HG03378 (cell line): ENCODE measurements around the gene PCBD2.
"Not testable (repeated sequence)": the region's sequence is repeated elsewhere in the genome, so short reads cannot be mapped to it uniquely, and the experiment has no call there.

Source experiments
- ATAC-seq: cut with Tn5 transposase; IDR thresholded peaks from one replicate; pipeline ENCODE4 v1.9.1; 2021; ENCODE audit warnings: mild to moderate bottlenecking, moderate library complexity; ENCODE audit not compliant: unreplicated experiment

PCBD2 gene

DNA sequence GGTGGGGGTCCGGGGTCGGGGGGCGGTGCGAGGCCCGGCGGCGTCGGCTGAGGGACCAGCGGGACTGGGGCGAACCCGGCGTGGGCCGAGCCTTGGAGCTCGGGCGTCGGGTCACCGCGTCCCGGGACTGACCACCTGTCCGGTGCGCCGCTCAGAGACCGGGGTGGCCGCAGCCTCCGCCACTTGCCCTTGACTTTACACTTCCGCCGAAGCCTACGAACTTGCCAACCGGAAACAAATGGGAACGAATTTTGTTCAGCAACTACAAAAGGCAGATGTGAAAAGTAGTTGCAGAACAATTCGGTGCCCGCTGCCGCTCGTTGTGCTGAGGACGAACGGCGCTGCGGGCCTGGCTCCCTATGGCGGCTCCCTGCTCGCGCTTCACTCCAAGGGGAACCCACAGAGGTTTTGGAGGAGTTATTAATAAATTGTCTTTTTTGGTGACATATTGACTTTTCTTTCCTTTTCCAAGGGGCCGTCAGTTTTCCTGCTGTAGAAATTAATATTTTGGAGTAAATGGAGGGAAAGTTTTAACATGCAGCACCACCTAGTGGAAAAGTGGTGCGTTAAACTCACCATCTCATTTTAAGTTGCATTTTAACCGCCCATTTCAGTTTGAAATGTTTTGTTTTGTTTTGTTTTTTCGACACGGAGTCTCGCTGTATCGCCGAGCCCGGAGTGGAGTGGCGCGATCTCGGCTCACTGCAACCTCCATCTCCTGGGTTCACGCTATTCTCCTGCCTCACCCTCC, 490 bp downstream of the PCBD2 start:
- ATAC-seq, result peak; percentile 22

DNA sequence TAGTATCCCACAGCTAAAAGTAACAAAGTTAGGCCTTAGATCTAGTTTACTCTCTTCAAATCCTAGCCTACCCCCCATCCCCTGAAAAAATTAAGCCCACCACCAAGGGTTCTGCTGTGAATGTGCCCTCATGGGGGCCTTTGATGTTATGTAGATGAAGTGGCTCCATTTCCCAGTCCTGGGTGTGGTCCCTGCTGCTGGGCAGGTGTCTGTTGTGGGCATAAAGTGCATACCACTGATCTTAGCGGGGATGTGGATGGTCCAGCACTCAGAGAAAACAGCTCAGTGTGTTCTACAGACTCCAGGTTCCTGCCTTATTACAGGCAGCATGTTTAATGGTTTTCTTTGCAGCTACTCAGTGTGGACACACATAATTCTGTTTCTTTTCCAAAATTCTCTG, 1.9 kb downstream of the PCBD2 start:
- no peak for ATAC-seq

DNA sequence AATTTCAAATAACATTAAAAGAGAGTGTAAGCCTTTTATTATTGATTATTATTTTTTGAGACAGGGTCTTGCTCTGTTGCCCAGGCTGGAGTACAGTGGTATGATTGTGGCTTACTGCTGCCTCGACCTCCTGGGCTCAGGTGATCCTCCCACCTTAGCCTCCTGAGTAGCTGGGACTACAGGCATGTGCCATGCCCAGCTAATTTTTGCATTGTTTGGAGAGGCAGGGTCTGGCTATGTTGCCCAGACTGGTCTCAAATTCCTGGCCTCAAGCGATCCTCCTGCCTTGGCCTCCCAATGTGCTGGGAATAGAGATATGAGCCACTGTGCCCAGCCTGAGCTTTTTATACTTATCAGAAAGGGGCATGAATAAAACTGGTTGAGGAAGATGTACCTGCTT, 5.8 kb downstream of the PCBD2 start:
- not testable (repeated sequence) for ATAC-seq

DNA sequence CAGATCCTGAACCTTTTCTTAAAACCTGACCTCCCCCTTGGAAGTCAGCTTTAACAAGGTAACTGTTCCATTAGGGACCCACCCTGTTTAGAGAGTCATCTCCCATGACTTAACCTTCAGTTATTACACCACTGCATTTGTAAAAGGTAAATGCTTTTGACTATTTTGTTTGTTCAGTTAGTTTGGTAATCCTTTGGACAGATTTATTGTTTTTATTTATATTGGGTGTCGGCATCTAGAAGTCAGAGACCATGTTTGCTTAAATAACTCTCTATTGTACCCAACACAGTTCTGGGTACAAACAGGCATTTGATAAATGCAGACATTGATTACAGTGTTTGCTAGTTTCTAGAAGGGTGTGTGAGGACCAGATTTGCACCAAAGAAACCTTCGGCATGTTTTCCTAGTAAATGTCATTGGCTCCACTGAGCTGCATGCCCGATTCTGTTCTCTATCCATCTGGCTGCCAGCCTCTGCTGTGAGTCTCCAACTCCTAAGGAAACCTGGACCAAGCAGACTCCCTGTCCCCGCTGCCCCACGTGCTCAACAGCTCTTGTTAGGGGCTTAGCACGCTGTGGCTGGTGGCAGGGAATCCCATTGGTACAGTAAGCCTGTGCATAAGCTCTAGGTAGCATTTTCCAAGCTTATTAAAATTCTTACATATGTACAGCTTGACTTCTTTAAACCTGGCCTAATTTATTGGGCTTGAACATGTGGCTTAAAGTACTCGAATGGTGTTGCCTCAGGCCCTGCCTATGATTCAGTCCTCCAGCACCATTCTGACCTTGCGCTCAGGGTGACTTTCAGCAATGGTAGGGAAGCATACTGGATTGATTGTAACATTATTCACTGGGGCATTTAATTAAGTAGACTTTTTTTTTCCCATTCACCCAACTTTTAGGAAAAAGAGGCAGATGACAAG, 6.6 kb downstream of the PCBD2 start:
- no peak for ATAC-seq

DNA sequence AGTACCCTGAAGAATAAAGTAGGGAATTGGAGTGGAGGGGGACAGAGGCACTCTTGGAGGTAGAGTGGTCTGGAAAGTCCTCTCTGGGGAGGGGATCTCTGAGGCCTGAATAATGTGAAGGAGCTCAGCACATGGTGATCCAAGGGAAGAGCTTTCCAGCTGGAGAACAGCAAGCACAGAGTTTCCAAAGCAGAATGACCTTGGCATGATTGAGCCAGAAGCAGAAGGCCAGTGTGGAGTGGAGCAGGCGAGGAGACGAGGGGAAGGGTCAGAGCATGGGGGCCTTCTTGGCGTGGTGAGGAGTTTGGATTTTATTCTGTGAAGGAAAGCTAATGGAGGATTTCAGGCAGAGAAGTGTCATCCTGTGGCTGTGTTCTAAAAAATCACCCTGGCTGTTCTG, 8.3 kb downstream of the PCBD2 start:
- ATAC-seq, result no peak

DNA sequence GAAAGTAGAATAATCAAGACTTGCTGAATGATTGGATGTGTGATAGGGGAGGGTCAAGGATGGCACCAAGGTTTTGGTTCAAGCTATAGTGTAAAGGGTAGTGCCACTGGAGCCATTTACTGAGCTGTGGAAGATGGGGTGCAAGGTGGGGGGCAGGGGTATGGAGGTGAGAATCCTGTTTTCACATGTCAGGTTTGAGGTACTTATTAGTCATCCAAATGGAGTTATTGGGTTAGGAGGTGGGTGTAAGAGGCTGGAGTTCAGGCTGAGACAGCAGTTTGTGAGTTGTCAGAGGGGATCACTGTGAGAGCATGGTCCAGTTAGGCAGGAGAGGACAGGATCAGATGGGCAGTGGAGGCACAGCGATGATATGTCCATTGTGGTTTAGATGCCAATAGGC, 8.9 kb downstream of the PCBD2 start:
- no peak for ATAC-seq

DNA sequence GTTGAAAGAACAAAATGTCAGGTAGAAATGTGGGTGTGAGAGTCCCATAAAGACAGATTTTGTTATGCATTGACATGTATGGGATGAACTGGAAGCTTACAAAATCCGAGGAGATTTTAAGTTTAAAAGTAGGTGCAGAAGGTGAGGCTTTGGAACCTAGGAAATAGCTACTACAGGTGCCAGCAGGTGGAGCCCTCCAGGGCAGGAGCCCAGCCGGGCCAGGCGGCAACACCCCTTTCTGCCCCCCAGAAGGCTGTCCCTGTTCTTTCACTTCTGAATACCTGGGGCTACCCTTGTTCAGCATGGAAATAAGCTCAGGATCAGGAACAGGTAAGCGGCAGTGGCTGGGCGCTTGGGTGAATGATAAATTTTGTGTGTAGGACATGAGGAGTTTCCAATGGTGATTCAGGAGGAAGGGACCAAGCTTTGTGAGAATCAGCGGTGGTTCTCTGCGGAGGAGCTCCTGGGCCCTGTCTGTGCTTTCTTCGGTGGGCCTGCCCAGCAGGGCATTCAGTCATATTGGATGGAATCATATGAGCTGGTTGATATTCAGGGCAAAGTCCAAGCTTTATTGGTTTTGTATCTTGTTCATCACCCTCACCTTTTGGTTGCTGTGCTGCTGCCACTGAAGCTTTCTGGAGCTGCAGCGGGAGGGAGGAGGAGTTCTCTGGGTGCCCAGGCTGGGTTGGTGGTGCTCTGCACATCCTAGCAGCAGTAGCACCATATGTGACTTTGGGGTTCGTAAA, 12.3 kb downstream of the PCBD2 start:
- ATAC-seq, result no peak

DNA sequence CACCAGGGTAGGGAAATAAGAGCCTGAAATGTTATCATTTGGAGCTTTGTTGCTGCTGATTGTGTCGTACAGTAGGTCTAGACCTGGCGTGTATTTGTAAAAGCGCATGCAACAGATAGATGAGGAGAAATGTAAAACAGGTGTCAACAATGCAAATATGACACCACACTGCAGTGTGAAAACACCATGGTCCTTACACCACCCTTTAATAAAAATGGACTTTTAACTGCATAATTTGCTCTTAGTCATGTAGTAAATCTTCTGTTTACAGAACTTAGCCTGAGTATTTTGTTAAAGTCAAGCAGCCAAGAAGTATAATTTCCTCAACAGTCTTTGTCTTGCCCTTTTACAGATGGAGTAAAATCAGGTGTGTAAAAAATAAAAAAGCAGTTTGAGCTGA, 13.9 kb downstream of the PCBD2 start:
- no peak for ATAC-seq

DNA sequence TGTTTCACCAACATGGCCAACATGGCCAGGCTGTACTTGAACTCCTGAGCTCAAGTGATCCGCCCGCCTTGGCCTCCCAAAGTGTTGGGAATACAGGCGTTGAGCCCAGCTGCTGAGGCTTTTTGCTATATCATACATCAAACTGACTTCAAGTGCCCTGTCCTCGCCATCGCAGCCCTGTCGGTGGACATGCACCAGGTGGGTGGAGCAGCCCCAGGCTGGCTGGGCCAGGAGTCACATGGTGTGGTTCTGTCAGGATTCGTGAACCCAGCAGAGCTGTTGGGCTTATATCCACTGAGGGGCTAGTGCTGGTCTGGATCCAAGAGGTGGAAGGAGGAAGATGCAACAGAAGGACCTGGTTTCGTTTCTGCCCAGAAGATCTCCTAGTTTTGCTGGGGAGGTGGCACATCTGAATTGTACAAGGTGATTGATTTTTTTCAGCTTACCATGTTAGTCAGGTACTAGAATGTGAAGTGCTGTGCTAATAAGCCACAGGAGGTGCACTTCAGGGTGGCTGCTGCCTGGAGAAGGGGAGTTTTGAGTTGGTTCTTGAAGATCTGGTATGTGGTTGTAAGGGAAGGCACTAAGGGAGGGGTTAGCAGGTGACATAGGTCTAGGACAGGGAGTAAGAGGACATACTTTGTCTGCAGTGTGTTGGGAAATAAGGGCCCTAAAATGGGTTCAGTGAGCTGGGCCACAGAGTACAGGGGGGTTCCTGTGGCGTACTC, 16.1 kb downstream of the PCBD2 start:
- ATAC-seq, result no peak

DNA sequence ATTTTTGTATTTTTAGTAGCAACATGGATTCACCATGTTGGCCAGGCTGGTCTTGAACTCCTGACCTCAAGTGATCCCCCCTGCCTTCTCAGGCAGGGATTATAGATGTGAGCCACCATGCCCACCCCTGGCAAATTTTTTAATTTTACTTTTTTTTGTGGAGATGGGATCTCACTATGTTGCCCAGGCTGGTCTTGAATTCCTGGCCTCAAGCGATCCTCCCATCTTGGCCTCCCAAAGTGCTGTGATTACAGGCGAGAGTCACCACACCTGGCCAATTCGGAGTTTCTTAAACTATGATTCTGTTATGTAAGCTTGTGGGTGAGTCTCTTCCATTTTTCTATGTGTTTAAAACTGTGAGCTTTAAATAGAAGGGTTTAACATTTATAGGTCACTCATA, 27.6 kb downstream of the PCBD2 start:
- no peak for ATAC-seq

DNA sequence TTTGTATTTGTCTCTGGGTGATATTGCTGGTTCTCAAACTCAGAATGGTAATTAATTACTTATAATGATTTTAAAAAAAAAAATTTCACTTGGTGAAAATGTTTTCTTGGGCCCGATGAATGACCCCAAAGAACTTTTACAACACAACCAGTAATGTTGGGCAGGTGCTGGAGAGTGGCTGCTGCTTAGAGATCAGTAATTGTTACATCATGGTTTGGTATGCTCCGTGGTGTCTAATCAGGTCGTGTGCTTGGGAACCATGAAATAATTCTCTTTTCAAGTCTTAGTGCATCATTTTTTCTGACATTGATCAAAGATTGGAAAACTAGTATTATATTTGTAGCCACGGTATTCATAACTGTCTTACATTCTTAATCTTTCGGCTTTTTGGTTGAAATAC, 29.3 kb downstream of the PCBD2 start:
- no peak for ATAC-seq

DNA sequence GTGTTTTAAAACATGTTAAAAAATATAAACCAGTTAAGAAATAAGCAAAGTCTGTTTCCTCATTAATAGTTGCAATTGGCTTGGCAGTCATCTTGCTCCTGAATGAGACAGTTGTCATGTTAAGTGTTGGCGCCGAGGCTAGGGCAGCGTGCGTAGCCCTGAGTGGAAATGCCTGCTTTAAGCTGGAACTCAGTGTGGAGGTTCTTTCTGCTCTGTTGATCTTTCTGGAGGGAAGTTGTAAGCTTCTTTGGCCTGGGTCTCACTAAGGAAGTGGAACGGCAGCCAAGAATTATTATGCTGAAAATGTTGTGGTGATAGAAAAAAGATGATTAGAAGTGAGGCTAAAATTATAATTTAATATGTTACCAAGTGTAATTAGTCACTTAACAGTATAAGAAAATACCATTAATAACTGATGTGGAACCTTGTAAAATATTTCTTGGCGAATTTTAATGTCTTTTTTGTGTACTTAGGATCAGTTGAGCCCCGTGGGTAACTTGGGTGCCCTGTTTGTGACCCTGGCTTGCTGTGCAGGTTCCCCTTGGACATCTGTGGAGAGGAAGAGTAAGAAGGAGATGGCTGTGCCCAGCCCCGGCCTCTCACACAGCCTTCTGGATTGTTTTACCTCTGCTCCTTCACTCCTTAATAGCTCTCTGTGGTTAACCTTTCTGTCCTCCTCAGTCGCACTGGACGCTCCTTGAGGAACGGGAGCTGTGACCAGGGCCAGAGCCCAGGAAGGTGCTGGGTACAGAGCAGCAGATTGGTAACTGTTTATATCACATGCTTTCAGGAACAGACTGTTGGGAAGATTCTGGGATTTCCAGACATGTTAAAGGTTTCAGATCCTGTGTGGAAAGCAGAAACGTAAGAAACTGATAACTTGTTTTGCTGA, 31.0 kb downstream of the PCBD2 start:
- ATAC-seq, result no peak

DNA sequence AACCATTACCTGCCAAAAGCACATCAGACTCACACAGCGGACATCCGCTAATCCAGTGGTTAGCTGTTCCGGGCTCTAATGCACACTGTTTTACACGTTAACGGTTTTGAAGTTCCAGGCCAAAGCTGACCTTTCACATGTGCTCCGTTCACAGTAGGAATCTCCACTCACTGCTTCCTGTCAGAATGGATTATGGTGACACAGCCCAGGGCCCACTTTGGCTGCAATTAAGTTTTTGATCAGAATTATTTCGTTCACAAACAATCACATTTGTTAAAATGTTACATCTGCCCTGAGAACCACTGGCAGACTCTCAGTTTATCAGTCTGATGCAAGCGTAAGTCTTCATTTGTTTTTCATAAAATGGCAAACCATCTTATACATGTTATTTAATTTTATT, 32.6 kb downstream of the PCBD2 start:
- ATAC-seq, result no peak

DNA sequence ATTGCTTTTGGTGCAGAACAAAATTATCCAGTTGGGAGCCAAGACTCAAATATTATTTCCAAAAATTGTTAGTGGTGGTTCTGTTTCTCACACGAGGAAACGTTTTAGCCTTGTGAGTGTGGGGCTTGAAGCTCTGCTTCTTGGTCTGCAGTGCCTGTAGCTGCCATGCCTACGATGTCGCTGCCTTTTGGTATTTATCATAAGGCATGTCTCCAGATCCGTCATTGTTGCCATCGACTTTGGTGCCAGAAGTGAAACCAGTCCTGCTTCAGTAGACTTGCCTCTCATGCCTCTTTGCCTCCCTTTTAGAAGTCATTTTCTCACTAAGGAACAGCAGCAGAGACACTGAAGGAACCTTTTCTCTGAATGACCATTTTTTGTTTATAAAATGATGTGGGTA, 33.1 kb downstream of the PCBD2 start:
- no peak for ATAC-seq

DNA sequence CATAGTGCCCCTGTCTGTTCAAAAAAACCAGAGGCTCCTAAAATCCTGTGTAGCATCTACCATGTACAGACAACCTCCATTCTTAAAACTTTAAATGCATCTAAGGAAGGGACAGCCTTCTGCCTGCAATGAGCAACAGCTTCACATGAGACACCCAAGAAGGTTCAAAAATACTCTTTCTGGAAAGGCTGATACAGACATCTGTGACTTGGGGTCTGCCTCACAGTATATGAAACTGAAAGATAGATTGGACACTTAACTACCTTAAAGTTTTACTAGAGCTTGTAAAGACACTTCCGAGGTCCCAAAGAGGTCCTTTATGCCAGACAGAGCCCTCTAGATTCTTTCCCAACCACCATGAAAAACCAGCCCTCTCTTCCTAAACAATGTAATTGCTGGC, 34.6 kb downstream of the PCBD2 start:
- no peak for ATAC-seq

DNA sequence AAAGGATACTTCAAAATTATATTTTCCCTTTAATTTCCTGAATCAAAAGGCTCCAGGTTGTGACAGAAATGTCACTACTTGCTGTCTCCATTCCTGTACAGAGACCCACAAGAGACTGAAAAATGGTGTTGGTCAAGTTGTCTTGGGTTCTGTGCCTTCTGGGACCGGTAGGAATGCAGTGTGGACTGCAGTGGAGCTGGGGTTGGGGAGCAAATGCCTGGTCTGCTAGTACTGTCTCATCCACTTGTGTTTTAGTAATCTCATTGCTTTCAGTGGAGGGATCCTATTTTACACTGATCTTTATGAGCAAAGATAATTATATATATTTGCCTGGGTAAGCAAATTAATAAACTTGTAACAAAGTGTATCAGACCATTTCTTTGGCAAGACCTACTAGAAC, 38.6 kb downstream of the PCBD2 start:
- ATAC-seq, result no peak

DNA sequence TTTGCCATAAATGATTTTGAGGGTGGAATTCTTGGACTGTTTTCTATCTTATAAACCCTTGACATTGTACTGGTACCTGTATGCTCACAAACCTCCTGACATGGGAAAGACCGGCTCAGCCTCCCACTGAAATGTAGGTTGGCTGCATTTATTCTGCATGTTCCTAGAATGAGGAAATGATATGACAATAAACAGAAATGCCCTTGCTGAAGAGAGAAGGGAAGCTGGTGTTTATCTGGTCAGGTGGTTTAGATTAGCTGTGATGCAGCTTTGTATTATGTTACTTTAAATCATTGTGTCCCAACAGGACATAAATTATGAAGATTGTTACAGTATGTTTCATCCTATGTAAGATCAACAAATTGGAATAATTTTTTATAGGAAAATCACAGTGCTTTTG, 39.7 kb downstream of the PCBD2 start:
- no peak for ATAC-seq

DNA sequence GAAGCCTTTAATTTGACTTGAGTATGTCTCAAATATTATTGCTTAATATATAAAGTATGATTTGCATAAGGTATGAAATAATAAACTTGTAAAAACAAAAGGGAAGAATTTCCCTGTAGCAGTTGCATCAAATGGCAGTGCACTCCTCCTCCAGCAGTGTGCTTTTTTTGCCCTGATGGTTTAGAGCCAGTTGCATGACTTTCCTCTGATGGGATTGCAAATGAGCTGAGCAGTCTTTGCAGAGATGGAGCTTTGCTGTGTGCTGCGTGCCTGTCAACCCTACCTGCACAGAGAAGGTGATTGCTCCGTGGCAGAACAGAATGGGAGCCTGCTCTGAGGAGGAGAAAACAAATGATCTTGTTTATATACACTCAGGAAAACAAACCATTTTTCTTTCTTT, 40.1 kb downstream of the PCBD2 start:
- no peak for ATAC-seq

DNA sequence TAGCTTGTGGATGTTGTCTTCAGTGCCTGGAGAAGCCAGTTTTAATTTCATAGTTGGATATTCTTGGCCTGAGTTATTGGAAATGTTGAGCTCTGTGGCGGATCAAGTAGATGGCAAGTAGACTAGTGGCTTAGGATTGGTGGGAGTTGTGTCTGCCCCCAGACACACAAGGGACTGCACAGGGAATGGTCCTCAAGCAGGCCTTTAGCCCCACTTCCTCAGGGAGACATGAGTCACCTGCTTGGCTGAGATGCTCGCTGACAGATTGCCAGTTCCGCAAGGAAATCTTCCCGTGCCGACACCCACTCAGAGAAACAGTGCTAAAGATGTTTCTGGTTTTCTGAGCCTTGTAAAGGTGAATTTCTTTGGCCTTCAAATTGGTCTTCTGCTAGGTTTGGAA, 44.0 kb downstream of the PCBD2 start:
- no peak for ATAC-seq

DNA sequence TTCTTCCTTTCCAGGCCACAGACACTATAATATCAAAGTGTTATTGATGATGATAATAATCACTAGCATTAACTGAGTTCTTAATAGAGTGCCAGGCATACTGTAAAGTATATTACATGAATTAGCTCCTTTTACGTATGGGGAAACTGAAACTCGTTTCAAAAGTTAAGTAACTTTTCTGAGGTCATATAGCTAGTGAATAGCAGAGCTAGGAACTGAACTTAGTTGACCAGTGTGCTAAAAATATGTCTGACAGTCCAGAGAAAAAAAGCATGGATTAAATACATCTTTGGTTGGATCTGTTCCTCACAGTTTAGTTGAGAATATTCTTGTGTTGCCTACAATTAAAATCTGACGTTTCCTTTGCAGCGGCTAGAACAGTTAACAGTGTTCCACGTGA, 44.4 kb downstream of the PCBD2 start:
- ATAC-seq, result no peak
